ENCODE data around the gene SERPINA4.
"Not testable (repeated sequence)": the region's sequence is repeated elsewhere in the genome, so short reads cannot be mapped to it uniquely, and the experiment has no call there.

The SERPINA4 gene

DNA sequence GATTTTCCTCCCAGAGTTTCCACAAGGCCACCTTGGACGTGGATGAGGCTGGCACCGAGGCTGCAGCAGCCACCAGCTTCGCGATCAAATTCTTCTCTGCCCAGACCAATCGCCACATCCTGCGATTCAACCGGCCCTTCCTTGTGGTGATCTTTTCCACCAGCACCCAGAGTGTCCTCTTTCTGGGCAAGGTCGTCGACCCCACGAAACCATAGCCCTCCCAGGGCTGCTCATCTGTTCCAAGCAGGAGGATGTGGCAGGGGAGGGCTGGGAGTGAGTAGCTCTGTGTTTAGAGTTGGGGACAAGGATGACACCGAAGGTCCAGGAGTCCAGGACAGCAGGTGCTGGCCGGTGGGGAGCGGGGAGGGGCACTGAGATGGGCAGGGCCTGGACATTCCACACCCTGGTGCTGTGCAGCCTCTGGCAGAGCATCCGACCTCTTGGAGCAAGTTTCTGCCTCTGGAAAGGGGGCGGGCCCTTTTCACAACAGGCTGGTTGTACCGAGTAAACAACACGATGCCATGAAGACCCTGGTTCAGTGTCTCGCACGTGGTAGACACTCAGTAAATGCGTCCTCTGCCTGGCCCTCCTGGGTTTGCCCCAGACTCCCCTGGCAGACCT, 8.2 kb downstream of the SERPINA4 start:
- DNase-seq = no peak

DNA sequence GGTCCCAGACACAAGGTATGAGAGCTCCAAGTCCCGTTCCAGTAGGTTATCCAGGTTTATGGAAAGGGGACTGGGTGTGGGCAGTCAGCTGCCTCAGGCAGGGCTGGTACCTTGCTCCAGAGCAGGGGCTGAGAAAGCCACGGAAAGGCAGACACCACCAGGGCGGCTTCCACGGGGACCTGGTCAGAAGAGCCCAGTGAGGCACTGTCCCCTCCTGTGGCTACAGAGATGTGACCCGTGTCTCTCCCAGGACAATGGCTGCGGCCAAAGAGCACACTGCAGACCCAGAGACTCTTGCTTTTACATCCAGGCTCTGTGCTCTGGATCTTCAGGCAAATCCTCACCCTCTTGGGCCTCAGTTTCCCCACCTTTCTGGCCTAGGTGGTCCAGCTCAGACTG, 8.8 kb downstream of the SERPINA4 start:
- no peak for DNase-seq

DNA sequence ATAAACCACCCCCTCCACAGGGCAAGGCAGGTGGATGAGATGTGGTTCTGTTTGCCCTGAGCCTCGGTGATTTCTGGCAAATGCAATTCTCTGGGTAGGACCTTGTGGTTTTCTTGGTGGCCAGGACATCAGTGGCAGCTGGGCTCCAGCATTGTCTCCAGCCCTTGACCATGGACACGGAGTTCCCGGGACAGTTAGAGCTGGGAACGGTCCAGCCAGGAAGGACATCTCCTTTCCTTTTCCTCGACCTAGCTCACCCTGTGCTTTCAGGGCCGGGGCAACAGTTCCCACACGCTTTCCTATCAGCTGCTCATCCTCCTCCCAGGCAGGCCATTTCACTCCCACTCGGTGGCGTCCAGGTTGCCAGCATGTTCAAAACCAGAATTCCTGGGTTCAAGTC, 9.2 kb downstream of the SERPINA4 start:
- DNase-seq = no peak

DNA sequence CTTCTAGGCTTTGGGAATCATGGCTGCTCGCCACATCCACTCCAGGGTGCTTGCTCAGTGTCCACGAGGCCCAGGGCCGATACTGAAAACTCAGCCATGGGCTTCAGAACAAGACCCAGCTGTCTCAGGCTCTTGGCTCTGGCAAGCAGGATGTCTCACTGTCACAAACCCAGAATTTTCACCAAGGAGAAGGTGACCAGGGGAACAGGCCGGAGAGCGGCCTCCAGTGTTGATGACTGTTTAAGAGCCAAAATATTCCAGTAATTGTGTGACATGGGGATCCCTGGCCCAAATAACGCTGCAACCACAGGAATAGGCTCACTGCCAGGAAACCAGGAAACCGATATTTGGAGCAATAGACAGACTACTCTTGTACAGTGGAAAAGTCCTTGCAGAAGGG, 10.2 kb downstream of the SERPINA4 start:
- no peak for DNase-seq

DNA sequence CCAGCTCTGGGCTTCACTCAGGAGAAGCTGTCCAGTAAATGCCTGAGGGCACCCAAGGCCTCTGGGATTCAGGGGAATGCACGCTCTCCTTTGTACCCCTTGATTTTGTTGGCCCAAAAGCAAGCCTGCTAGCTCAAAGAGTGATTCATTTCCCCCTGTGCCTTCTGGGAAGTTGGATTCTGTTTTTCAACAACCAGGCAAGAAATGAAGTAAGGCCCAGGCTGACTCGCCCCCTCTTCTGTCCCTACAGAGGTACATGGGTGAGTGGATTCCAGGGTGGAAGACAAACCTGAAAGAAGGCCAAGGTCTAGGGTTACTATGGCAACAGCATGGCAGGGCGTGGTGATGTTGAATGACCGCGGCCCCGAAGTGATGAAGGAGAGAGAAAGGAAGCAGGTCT, 10.7 kb downstream of the SERPINA4 start:
- no peak for DNase-seq

DNA sequence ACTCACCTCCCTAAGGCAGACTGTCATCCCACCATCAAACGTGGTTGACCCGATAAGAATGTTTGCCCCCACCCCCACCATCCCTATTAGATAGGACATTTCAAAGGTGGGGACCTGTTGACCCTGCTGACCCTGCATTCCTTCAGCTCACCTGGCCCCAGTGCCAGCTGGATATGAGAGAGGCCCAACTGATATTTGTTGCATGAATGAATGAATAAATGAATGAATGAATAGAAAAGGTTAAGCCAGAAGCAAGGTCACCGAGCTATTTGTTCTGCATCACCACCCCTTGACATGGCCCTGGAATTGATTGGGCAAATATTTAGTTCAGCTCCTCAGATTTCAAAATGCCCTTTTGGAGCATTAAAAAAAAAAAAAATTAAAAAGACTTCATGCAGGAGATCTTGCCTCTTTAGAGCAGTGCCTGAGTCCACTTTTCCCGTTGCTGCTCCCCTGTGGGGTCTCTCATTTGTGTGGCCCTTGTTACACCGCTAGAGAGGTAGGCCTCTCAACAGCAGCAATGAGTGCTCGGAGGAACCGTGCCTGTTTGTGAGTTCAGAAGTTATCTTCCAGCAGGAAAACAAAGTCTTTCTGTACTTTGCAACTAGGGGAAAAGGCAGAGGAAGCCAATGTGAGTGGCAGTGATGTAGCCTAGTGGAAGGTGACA, 11.5 kb downstream of the SERPINA4 start:
- no peak for DNase-seq

DNA sequence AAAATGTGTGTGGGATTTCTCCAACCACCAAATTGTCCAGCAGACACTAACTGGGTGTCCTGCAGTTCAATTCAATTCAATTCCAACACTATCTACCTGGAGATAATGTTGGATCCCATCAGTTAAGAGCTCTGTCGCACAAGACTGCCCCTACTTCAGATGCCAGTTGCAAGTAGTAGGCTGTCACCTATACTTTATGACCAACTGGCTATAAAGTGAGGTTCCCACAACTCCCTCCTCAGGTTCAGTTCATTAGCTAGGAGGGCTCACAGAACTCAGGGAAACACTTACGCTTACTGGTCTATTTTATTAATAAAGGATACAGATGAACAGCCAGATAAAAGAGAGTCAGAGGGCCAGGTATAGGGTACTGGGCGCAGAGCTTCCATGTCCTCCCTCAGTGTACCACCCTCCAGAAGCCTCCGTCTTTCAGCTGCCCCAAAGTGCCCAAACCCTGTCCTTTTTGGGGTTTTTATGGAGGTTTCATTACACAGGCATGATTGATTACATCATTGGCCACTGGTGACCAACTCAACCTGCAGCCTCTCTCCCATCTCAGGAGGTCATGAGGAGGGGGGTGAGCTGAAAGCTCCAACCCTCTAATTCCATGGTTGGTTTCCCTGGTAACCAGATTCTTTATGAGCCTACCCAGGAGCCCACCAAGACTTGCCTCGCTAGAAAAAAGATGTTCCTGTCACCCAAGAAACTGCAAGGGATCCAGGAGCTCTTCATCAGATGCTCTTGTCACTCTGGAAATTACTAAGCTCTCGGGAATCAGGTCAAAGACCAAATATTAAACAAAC, 12.4 kb downstream of the SERPINA4 start:
- no peak for DNase-seq

DNA sequence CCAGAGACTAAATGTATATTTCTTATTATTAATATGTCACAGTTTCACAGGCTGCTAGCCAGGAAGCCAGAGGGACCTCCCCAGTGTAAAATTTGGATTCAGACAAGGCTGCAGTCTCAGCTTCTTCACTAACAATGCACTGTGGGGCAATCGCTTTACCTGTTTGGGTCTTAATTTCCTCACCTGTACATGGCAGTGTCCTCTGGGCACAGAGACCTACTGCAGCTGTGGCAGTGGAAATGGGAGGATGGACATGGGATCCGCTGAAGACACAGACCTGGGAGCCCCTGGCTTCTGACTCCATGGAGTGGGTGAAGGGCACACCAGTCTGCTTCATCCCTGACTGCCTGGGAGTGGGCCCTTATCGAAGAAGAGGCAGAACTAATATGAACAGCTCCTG, 13.1 kb downstream of the SERPINA4 start:
- no peak for DNase-seq

DNA sequence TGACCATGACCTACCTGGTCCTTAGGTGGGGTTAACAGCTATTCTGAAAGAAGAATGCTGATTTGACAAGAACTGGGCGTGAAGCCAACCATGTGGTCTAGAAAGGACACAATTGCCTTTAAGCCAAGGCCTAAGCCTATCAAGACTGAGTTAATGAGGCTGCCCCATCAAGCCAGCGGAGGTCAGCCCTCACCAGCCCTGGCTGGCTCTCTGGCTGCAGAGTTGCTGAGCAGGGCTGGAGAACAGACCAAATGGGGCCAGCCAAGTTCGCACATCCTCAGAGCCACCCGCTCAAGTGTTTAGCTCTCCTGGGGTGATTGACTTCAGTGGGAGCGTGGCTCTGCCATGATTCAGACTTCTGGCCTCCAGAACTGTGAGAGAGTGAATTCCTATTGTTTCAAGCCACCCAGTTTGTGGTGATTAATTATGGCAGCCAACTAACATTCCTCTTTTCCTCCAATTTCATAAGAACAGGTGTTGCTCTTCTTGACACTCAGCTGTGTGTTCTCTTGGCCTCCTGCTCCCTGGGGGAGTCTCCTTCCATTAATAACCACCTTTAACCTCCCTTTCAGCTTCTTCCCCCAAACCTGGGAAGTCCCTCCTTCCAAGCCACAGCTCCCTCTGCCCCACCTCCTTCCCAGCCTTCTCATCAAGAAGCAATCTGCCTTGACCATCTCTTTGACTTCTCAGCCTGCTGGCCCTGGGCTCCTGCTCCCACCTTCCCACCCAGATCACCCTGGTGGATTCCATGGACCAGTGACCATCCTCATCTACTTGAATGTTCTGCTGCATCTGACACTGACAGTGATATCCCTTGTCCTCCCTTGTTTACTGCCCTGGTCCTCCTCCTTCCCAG, 14.7 kb downstream of the SERPINA4 start:
- no peak for DNase-seq

DNA sequence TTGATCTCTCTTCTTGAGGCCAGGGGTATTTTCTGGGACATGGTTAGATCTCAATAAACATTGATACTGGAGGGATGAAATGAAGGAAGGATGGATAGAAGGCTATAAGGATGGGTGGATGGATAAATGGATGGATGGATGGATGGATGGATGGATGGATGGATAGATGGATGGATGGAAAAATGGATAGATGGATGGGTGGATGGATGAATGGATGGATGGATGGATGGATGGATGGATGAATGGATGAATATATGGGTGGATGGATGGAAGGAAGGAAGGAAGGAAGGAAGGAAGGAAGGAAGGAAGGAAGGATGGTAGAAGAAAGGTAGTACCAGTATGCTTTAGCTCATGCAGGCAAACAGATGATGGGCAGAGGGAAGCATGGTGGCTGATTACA, 16.2 kb downstream of the SERPINA4 start:
- DNase-seq = not testable (repeated sequence)

DNA sequence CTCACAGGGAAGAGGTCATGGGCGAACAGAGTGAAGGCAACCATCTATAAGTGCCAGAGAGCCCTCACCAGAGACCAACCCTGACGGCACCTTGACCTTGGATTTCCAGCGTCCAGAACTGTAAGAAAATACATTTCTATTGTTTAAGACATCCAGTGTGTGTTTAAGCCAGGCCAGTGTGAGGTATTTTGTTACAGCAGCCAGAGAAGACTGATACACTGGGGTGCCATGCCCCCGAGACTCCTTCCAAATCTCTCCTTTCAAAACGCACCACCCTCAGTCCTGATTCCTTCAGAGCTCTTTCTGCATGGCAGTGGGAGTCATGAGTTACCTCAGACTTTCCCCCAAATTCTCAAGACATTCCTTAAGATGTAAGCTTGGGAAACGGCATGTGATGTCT, 17.5 kb downstream of the SERPINA4 start:
- no peak for DNase-seq

DNA sequence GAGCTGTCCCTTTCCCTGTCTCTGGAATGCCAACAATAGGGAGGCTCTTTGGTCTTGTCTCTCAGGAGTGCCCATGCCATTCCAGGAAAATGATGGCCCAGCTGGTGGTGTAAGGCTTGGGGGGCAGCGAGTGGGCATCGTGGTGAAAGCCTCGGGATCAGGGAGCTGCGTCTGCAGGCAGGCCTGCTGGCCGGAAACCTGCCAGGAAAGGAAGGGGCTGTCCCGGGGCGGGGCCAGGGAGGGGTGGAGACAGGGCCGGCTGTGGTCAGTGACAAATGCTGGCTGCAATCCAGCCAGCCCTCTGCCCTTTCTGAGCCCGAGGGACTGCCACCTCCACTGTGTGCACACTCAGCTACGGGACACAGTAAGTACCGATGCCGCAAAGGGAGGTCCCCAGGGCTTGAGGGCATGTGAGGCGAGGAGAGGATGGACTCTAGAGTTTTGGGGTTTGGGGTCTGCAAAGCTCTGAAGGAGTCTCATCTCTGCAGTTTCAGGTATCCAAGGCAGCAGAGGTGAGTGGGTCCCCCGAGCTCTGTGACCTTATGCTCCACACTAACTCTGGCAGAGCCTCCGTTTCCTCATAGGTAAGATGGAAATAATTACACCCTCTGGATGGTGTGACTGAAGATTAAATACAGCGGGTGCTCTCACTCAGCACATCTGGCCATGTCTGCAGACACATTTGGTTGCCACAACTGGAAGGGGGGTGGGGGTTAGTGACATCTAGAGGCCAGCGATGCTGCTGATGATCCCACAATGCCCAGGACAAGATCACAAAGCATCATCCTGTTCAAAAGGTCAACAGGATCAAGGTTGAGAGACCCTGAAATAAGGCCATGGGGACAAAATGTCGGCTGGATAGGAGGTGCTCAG, 20.1 kb downstream of the SERPINA4 start, which contains the start of gene SERPINA5:
TSS of gene SERPINA5 (plus strand) at position 300 of the 873 bp plus-strand sequence. CDS start 5,937 bp downstream, outside the sequence.
- DNase-seq = no peak

DNA sequence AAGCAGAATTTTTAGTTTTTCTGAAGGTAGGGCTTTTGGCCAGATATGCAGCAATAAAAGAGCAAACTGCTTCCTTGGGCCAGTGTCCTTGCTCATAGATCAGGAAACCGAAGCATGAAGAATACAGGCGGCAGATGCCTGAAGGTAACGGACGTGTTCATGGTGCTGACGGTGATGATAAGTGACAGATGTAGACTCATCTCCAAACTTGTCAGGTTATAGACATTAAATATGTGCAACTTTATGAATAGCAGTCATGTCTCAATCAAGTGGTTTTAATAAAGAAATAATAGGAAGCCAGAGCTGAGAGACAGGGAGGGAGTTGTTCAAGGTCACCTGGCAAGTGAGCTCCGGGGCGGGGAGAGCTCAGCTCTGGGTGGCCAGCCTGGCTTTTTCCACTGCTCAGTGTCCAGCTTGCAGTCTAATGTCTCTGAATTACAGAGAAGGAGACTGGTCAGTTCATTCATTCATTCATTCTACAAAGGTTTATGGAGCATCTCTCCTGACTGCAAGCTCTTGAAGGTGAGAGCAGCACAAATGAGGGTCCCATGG, 21.0 kb downstream of the SERPINA4 start:
- no peak for DNase-seq

DNA sequence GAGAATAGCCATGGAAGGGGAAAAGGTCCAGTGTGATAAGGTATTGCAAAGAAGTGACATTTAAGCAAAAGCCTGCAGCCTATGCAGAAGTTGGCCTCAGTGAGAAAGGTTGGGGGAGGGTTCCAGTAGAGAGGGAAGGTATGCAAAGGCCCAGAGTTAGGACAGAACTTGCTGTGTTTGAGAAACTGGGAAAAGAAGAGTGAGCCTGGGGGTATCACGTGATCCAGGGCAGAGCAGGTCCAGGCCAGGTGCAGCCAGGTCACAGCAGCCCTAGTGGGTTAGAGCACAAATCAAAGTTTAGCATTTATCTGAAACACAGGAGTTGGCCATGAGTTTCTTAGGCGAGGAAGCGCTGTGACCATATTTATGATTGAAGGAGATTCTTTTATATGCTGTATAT, 21.6 kb downstream of the SERPINA4 start:
- DNase-seq = no peak

DNA sequence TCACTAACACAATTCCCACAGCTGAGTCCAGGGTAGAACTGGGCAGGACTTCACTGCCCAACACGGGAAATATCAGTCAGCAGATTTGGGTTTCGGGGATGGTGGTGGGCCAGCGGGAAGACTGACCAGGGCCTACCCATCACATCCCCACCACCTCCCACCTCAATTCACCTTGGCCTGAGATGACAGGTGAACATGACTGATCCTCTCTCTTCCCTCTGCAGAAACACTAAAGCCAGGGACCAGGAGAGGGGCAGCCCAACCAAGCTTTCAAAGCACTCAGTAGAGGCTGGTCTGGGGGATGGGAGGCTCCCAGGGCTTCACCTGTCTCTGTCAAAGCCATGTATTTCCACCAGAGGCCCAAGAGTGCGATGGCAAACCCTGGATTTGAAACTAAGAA, 22.3 kb downstream of the SERPINA4 start:
- no peak for DNase-seq

DNA sequence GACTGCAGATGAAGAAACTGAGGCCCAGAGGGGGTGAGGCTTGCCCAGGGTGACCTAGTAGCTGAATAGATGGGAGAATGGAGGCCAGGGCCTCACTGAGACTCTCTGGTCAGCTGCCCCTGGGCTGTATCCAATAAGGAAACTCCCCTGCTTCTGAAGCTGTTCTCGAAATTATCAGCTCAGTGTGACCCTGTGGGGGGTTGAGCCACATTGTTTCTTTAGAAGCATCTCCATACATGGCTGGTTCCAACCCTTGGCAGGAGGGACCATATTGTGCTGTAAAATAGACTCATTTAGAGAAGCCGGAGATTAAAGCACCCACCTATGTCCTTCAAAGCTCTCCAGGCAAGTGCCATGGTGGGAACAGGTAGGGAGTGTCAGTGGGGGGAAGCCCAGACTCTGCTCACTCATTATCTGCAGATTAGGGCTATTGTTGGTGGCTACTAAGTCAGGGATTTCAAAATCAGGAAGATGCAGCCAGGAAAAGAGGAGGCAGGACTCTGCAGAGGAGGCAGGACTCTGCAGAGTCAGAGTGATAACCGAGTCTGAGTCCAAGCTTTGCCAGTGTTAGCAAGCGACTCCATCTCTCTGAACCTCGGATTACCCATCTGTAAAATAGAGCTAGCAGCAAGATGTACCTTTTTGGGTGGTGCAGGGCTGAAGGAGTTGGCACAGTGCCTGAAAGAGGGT, 23.5 kb downstream of the SERPINA4 start:
- DNase-seq = no peak

DNA sequence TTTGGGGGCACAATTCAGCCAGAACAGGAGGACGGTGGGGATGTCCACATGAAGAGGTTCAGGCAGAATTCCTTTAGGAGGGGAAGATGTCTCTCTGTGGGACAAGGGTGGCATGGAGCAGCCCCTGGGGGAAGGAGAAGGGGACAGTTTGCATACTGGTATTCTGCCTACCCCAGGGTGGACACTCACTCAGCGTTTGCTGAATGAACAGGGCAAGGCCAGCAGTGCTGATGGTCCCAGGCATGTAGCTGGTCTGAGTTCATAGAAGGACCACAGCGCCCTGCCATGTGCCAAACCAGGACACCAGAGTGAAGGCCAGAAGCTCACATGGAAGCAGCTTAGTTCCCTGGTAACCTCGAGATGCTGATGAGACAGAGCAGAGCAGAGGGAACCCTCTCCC, 25.4 kb downstream of the SERPINA4 start:
- no peak for DNase-seq

DNA sequence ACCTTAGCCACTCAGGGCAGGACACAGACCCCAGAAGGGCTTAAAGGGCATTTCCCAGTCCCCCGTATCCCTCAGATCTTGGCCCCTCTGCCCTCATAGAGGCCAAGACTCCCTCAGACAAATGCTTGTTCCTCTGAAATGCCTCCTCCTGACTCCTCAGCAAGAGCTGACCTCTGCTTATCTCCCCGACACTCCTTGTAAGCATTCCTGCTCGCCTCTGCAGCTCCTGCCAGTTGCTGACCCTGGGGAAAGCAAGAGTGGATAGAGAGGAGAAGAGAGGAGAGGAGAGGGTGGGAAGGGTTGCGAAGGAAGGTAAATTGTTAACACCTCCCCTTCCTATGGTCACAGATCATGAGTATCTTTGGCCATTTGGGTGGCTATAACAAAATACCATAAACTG, 27.1 kb downstream of the SERPINA4 start:
- no peak for DNase-seq

DNA sequence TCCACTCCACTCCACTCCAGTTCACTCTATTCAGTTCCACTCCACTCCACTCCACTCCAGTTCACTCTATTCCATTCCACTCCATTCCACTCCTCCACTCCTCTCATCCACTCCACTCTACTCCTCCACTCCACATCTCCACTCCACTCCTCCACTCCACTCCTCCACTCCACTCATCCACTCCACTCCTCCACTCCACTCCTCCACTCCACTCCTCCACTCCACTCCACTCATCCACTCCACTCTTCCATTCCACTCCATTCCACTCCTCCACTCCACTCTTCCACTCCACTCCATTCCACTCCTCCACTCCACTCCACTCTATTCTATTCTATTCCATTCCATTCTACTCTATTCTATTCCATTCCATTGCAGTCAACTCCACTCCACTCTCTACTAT, 29.8 kb downstream of the SERPINA4 start:
- no peak for DNase-seq

DNA sequence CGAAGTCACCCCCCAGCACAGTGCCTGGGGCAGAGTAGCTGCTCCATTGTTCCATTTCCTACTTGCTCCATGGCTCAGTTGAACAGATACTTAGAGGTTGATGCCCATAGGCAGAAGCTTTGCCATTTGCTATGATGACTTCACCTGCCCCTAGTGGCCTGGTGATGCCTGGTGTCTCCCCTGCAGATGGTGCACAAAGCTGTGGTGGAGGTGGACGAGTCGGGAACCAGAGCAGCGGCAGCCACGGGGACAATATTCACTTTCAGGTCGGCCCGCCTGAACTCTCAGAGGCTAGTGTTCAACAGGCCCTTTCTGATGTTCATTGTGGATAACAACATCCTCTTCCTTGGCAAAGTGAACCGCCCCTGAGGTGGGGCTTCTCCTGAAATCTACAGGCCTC, 30.6 kb downstream of the SERPINA4 start:
- DNase-seq = no peak

DNA sequence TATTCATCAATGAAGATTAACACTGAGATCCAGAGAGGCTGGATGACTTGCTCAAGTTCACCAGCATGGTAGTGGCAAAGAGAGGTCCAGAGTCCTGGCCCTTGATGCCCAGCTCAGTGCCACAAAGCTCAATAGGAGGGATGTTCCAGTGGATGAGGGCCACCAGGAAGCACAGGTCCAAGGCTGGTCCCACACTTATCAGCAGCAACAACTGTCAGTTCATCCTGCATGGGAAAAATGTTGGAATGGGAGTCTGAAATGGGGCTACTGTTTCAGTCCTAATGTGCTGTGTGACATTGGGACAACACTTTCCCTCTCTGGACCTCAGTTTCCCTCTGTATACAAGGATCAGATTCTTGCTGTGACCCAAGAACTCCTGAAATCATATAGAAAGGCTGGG, 31.2 kb downstream of the SERPINA4 start:
- no peak for DNase-seq

All from right kidney (tissue), 1 donor.